Vagina (tissue), 2 donors: ENCODE data around the gene ENTPD3.

Experiments
- POLR2A ChIP-seq, 2 donors: fragments of 450-650 bp; IDR thresholded peaks; one replicate each; pipeline ENCODE4 v1.6.1; 2017; ENCODE audit warnings: antibody characterized with exemption in 2 of 2, mild to moderate bottlenecking in 2 of 2, moderate library complexity in 2 of 2
- POLR2AphosphoS5 ChIP-seq, 2 donors: sonication (generic); formaldehyde crosslinking; IDR thresholded peaks; one replicate each; pipeline ENCODE4 v1.9.0; 2017; ENCODE audit warnings: antibody characterized with exemption in 2 of 2, mild to moderate bottlenecking in 2 of 2, low read depth in 1 of 2; ENCODE audit not compliant: insufficient read depth in 1 of 2
- TF ChIP-seq, protein P1 (sequence below), 3 experiments: fragments of 450-650 bp in 2 of 3; fragments of 200-600 bp in 1 of 3; sonication (generic) in 1 of 3; IDR thresholded peaks; one replicate each; pipeline ENCODE4 v1.5.1; 2017 to 2019; ENCODE audit warnings: antibody characterized with exemption in 3 of 3, mild to moderate bottlenecking in 2 of 3, moderate library complexity in 2 of 3

GRCh38 chr3:40427045-40427669 lies 40.2 kb downstream of the ENTPD3 start:
- TF ChIP-seq POLR2A (IDR thresholded peaks at IDR 0.05), result no peak
- TF ChIP-seq, protein P1, sequence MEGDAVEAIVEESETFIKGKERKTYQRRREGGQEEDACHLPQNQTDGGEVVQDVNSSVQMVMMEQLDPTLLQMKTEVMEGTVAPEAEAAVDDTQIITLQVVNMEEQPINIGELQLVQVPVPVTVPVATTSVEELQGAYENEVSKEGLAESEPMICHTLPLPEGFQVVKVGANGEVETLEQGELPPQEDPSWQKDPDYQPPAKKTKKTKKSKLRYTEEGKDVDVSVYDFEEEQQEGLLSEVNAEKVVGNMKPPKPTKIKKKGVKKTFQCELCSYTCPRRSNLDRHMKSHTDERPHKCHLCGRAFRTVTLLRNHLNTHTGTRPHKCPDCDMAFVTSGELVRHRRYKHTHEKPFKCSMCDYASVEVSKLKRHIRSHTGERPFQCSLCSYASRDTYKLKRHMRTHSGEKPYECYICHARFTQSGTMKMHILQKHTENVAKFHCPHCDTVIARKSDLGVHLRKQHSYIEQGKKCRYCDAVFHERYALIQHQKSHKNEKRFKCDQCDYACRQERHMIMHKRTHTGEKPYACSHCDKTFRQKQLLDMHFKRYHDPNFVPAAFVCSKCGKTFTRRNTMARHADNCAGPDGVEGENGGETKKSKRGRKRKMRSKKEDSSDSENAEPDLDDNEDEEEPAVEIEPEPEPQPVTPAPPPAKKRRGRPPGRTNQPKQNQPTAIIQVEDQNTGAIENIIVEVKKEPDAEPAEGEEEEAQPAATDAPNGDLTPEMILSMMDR (IDR thresholded peaks at IDR 0.05), result no peak
- TF ChIP-seq POLR2AphosphoS5 (IDR thresholded peaks at IDR 0.05; ENCODE audit: insufficient read depth in 1 of 2, low read depth in 1 of 2), result no peak
